A673 (cell line): ENCODE results near the gene CAPN13.

ENCODE experiments used
- CTCF ChIP-seq: fragments of 300-800, 200-600 bp; sonication (generic); conservative IDR thresholded peaks from 2 replicates; pipeline ENCODE4 v1.5.1; 2017; ENCODE audit warnings: low read depth, mild to moderate bottlenecking, antibody characterized with exemption, low read length, moderate library complexity, mixed read lengths
- EZH2 ChIP-seq: fragments of 200-600 bp; sonication (generic); IDR thresholded peaks from 2 replicates; pipeline ENCODE4 v1.6.1; 2017; ENCODE audit warnings: borderline replicate concordance, low read depth, mild to moderate bottlenecking, mixed read lengths, antibody characterized with exemption, low read length; ENCODE audit not compliant: poor library complexity, severe bottlenecking

GRCh38 chr2:30673127-30673526 is 134.1 kb downstream of the CAPN13 start:
- no peak for TF ChIP-seq EZH2
- no peak for TF ChIP-seq CTCF
